CD14-positive monocyte (primary cell): Measurements from ENCODE around the gene DLD. TPM values are rescaled to one million over a fixed set of nuclear protein-coding genes. Genes with fewer than 3 reads are reported as not detected.
A peak's percentile ranks its signal among the peaks of the same experiment; 100 is the strongest.

Experiments used
- DNase-seq, 3 donors: peaks; one replicate each; pipeline ENCODE4 v3.0.0-alpha.2; 2011 to 2022
- H2AFZ ChIP-seq: 2 replicates; pipeline ENCODE4 v1.6.0; 2012; ENCODE audit warnings: mild to moderate bottlenecking, low read depth, low read length, inconsistent platforms; ENCODE audit not compliant: insufficient read depth, poor library complexity, severe bottlenecking
- H3K27ac ChIP-seq, 2 donors: 1 replicate in 1 of 2; 2 replicates in 1 of 2; pipeline ENCODE4 v1.5.1; 2012 to 2013; ENCODE audit warnings: low read length in 2 of 2, control low read depth in 1 of 2, inconsistent platforms in 1 of 2, low read depth in 1 of 2, mild to moderate bottlenecking in 1 of 2
- H3K27me3 ChIP-seq, 2 donors: one replicate each; pipeline versions ENCODE4 v1.6.0 to v1.6.1; 2011 to 2013; ENCODE audit warnings: low read length in 2 of 2; ENCODE audit not compliant: control insufficient read depth in 2 of 2, insufficient read depth in 2 of 2
- H3K36me3 ChIP-seq, 2 donors: replicated peaks in 1 of 2; 1 replicate in 1 of 2; 2 replicates in 1 of 2; pipeline versions ENCODE4 v1.5.1 to v1.6.1; 2012 to 2013; ENCODE audit warnings: low read length in 2 of 2, control low read depth in 1 of 2, inconsistent platforms in 1 of 2, mild to moderate bottlenecking in 1 of 2; ENCODE audit not compliant: insufficient read depth in 2 of 2, control insufficient read depth in 1 of 2
- H3K4me1 ChIP-seq, 2 donors: 1 replicate in 1 of 2; 2 replicates in 1 of 2; pipeline versions ENCODE4 v1.5.1 to v1.6.1; 2012 to 2013; ENCODE audit warnings: low read length in 2 of 2, control low read depth in 1 of 2, inconsistent platforms in 1 of 2, mild to moderate bottlenecking in 1 of 2, moderate library complexity in 1 of 2; ENCODE audit not compliant: insufficient read depth in 2 of 2, control insufficient read depth in 1 of 2
- H3K4me2 ChIP-seq: replicated peaks from 2 replicates; pipeline ENCODE3; 2012; ENCODE audit warnings: low read length, moderate library complexity, mild to moderate bottlenecking; ENCODE audit not compliant: poor library complexity, severe bottlenecking; ENCODE audit errors: extremely low read depth
- H3K4me3 ChIP-seq, 3 experiments: fragments of 200-600 bp in 1 of 3; sonication (generic) in 1 of 3; replicated peaks in 1 of 3; 1 replicate in 2 of 3; 2 replicates in 1 of 3; pipeline ENCODE4 v1.5.1; 2011 to 2013; ENCODE audit warnings: low read length in 3 of 3, mild to moderate bottlenecking in 3 of 3, control low read depth in 2 of 3, low read depth in 2 of 3, inconsistent platforms in 1 of 3, moderate library complexity in 1 of 3
- H3K79me2 ChIP-seq: 2 replicates; pipeline ENCODE4 v1.6.0; 2012; ENCODE audit warnings: mild to moderate bottlenecking, control low read depth, inconsistent platforms, low read length, moderate library complexity; ENCODE audit not compliant: insufficient read depth
- H3K9ac ChIP-seq: 2 replicates; pipeline ENCODE4 v1.6.0; 2017; ENCODE audit warnings: low read length, mild to moderate bottlenecking; ENCODE audit not compliant: insufficient read depth, poor library complexity, severe bottlenecking
- H3K9me3 ChIP-seq, 2 donors: replicated peaks in 1 of 2; 1 replicate in 1 of 2; 2 replicates in 1 of 2; pipeline versions ENCODE4 v1.5.1 to v1.6.1; 2012 to 2013; ENCODE audit warnings: low read length in 2 of 2, control low read depth in 1 of 2; ENCODE audit not compliant: control insufficient read depth in 1 of 2, insufficient read depth in 1 of 2
- H4K20me1 ChIP-seq: 2 replicates; pipeline ENCODE4 v1.6.0; 2012; ENCODE audit warnings: mild to moderate bottlenecking, low read length, control low read depth, moderate library complexity; ENCODE audit not compliant: insufficient read depth
- H3K27ac Mint-ChIP-seq, 7 donors: one replicate each; pipeline ENCODE4 v1.8.0; 2020; ENCODE audit warnings: mild to moderate bottlenecking in 7 of 7, mixed read lengths in 7 of 7, moderate library complexity in 6 of 7, inconsistent platforms in 2 of 7
- H3K27me3 Mint-ChIP-seq, 3 donors: one replicate each; pipeline ENCODE4 v1.8.0; 2021 to 2022; ENCODE audit warnings: low read depth in 3 of 3, mild to moderate bottlenecking in 3 of 3, mixed read lengths in 3 of 3, moderate library complexity in 3 of 3, inconsistent platforms in 1 of 3
- H3K36me3 Mint-ChIP-seq, 2 donors: one replicate each; pipeline ENCODE4 v1.8.0; 2020; ENCODE audit warnings: mixed read lengths in 2 of 2, inconsistent platforms in 1 of 2, mild to moderate bottlenecking in 1 of 2
- H3K4me1 Mint-ChIP-seq: one replicate; pipeline ENCODE4 v1.8.0; 2020; ENCODE audit warnings: mild to moderate bottlenecking, mixed read lengths
- H3K4me3 Mint-ChIP-seq, 2 donors: one replicate each; pipeline ENCODE4 v1.8.0; 2020; ENCODE audit warnings: mild to moderate bottlenecking in 2 of 2, mixed read lengths in 2 of 2, moderate library complexity in 1 of 2
- H3K9me3 Mint-ChIP-seq, 7 donors: one replicate each; pipeline ENCODE4 v1.8.0; 2020 to 2022; ENCODE audit warnings: mixed read lengths in 7 of 7, mild to moderate bottlenecking in 6 of 7, moderate library complexity in 6 of 7, inconsistent platforms in 2 of 7
- WGBS: methylation state at CpG from one replicate; pipeline ENCODE4 v1.1.5; 2013; ENCODE audit warnings: missing lambda C conversion rate; ENCODE audit not compliant: insufficient coverage; 5-methylcytosine and 5-hydroxymethylcytosine counted together
- intact Hi-C, 2 donors: fragments of 100-400 bp; cut with micrococcal nuclease; formaldehyde crosslinking; loops; one replicate each; pipeline versions ENCODE4 v1.15.0 to v1.15.1; 2023
- polyA plus RNA-seq, 3 donors: library from polyadenylated mRNA; depleted of rRNA in 1 of 3; unstranded in 2 of 3; stranded (reverse) in 1 of 3; fragments of 300-500 nt in 2 of 3; fragments of >200 nt in 1 of 3; fragmentation: Illumina TruSeq in 2 of 3; gene quantifications; 1 replicate in 2 of 3; 2 replicates in 1 of 3; pipeline ENCODE4 v1.2.3, GENCODE V29; 2012 to 2021
- TF ChIP-seq, protein P1 (sequence below): fragments of 200-600 bp; IDR thresholded peaks from one replicate; pipeline ENCODE4 v1.8.0; 2022; ENCODE audit warnings: antibody characterized with exemption, mild to moderate bottlenecking

The DLD gene
- polyA plus RNA-seq, 3 donors: 54.5 to 73.6 (median 70.1) TPM

DNA sequence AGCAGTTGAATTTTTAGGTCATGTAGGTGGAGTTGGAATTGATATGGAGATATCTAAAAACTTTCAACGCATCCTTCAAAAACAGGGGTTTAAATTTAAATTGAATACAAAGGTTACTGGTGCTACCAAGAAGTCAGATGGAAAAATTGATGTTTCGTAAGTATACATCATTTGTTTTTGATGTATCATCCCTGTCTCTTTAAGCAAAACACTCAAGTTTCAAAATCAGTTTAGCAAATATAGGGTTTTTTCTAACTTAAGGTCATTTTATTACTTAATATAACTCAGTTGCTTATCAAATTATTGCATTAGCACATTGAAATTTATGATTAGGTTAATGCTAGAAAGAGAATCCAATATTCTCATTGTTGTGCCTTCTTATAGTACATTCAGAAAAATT, 24.6 kb downstream of the DLD start:
- H3K4me1 Mint-ChIP-seq: peaks cover 30% of the 10 kb centered on the region
- peaks cover 0 to 2% (median 0%) of the 10 kb centered on the region in 7 donors for H3K9me3 Mint-ChIP-seq
- intact Hi-C loops: no loop called here
- H3K27ac Mint-ChIP-seq: peak overlapping the region in 3 of 7 donors; percentile 55 to 87 (median 79)
- peaks cover 38% of the 10 kb centered on the region for H3K79me2 ChIP-seq
- peaks cover 75 to 85% of the 10 kb centered on the region in 2 donors for H3K36me3 Mint-ChIP-seq
- H3K9me3 ChIP-seq: no peaks in the 10 kb centered on the region
- H3K27me3 ChIP-seq: no peaks in the 10 kb centered on the region
- H3K4me3 Mint-ChIP-seq: no peak overlapping the region
- H3K4me2 ChIP-seq: no peak overlapping the region
- peaks cover 8 to 21% of the 10 kb centered on the region in 2 donors for H3K4me1 ChIP-seq
- H3K36me3 ChIP-seq: peaks cover 66 to 77% of the 10 kb centered on the region in 2 donors
- no peak overlapping the region for H3K27ac ChIP-seq
- TF ChIP-seq, protein P1, sequence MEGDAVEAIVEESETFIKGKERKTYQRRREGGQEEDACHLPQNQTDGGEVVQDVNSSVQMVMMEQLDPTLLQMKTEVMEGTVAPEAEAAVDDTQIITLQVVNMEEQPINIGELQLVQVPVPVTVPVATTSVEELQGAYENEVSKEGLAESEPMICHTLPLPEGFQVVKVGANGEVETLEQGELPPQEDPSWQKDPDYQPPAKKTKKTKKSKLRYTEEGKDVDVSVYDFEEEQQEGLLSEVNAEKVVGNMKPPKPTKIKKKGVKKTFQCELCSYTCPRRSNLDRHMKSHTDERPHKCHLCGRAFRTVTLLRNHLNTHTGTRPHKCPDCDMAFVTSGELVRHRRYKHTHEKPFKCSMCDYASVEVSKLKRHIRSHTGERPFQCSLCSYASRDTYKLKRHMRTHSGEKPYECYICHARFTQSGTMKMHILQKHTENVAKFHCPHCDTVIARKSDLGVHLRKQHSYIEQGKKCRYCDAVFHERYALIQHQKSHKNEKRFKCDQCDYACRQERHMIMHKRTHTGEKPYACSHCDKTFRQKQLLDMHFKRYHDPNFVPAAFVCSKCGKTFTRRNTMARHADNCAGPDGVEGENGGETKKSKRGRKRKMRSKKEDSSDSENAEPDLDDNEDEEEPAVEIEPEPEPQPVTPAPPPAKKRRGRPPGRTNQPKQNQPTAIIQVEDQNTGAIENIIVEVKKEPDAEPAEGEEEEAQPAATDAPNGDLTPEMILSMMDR: no peak
- no peak overlapping the region for H3K9ac ChIP-seq
- DNase-seq: no peak
- peaks cover 9% of the 10 kb centered on the region for H4K20me1 ChIP-seq
- no peaks in the 10 kb centered on the region for H3K27me3 Mint-ChIP-seq
- no peak overlapping the region for H2AFZ ChIP-seq
- no CpG with 5 or more reads among the region's 2 CpGs for WGBS
- no peak overlapping the region for H3K4me3 ChIP-seq

DNA sequence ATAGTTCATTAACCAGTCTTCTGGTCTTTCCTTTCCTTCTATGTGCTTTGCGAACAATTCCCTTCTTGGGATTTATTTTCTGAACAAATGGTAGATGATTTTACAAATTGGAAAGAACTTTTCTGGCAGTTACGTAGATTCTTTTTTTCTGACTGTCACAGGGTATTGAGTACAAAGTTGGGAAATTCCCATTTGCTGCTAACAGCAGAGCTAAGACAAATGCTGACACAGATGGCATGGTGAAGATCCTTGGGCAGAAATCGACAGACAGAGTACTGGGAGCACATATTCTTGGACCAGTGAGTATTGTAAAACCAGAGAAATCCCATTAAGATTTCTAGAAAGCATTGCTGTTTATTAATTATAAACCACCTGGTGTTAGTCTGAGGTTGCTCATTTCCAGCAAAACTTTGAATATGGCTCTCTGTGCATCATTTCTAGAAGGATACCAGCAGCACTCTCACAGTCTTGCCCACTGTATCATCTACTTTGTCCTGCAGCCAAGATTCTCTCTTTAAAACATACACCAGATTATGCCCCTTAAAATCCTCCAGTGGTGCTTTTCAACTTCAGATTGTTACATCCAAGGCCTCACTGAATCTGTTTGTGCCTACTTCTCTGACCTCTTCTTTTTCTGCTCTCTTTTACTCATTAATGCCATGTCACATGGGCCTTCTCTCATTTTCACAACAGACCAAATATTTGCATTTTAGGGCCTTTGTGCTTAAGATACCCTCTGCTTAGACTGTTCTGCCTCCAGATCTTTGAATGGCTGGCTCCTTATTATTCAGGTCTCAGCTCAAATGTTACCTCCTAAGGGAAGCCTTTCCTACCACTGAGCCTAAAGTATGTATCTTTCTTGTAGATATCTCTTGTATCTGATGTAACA, 27.0 kb downstream of the DLD start:
- Mint-ChIP-seq H3K9me3 (peaks cover 0 to 2% (median 0%) of the 10 kb centered on the region in 7 donors), H3K27me3 (no peaks in the 10 kb centered on the region), H3K27ac (peak overlapping the region in 2 of 7 donors; percentile 2 to 26), H3K4me1 (peaks cover 31% of the 10 kb centered on the region), H3K36me3 (peaks cover 74 to 84% of the 10 kb centered on the region in 2 donors), H3K4me3 (no peak overlapping the region)
- Histone ChIP-seq H3K27me3 (no peaks in the 10 kb centered on the region), H3K9ac (no peak overlapping the region), H3K9me3 (no peaks in the 10 kb centered on the region), H3K27ac (peak overlapping the region in 1 of 2 donors; percentile 33), H3K79me2 (peaks cover 14% of the 10 kb centered on the region), H3K4me2 (no peak overlapping the region), H4K20me1 (peaks cover 6% of the 10 kb centered on the region), H3K36me3 (peaks cover 59 to 76% of the 10 kb centered on the region in 2 donors), H2AFZ (no peak overlapping the region), H3K4me1 (peaks cover 8 to 21% of the 10 kb centered on the region in 2 donors), H3K4me3 (no peak overlapping the region)
- 100% methylated on average over 1 of the region's 3 CpGs for WGBS
- DNase-seq: no peak
- TF ChIP-seq, protein P1: no peak
- intact Hi-C loops: no loop called here
